ENCODE data around the gene NAPG.

DNA sequence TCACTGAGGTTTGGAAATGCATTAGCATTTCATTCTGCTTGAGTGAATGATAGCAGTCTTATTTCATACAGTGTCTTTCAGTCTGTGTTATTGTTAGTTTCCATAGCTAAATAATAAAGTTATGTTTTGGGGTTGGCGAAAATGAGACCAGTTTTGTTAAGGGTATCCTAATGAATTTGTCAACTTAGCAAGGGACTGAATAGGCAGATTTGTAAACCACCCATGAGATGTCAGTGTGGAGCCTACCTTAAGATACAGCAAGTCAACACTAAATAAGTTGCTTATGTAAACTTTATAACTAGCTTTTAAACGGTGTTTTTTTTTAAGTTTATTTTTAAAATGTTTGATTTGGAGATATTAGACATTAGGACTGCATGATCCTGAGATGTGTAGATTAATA lies 11.9 kb downstream of the NAPG start:
- TF ChIP-seq, protein P1, sequence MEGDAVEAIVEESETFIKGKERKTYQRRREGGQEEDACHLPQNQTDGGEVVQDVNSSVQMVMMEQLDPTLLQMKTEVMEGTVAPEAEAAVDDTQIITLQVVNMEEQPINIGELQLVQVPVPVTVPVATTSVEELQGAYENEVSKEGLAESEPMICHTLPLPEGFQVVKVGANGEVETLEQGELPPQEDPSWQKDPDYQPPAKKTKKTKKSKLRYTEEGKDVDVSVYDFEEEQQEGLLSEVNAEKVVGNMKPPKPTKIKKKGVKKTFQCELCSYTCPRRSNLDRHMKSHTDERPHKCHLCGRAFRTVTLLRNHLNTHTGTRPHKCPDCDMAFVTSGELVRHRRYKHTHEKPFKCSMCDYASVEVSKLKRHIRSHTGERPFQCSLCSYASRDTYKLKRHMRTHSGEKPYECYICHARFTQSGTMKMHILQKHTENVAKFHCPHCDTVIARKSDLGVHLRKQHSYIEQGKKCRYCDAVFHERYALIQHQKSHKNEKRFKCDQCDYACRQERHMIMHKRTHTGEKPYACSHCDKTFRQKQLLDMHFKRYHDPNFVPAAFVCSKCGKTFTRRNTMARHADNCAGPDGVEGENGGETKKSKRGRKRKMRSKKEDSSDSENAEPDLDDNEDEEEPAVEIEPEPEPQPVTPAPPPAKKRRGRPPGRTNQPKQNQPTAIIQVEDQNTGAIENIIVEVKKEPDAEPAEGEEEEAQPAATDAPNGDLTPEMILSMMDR (conservative IDR thresholded peaks at IDR 0.05 in 1 of 2, IDR thresholded peaks at IDR 0.05 in 1 of 2; ENCODE audit: extremely low read depth in 1 of 2, insufficient read depth in 1 of 2, low read depth in 1 of 2, low read length in 2 of 2) = no peak
- no peak for TF ChIP-seq EZH2 (IDR thresholded peaks at IDR 0.05; ENCODE audit: borderline replicate concordance, low read length)
